Neural cell (in vitro differentiated cells): Measurements from ENCODE around the gene MAML2.

Source experiments
- CTCF ChIP-seq: fragments of 450-650 bp; IDR thresholded peaks from 2 replicates; pipeline ENCODE4 v1.5.1; 2014; ENCODE audit warnings: antibody characterized with exemption, mild to moderate bottlenecking, moderate library complexity; ENCODE audit not compliant: poor library complexity, severe bottlenecking
- EP300 ChIP-seq: fragments of 450-650 bp; conservative IDR thresholded peaks from 2 replicates; pipeline ENCODE4 v1.6.1; 2014; ENCODE audit warnings: antibody characterized with exemption, mild to moderate bottlenecking, moderate library complexity; ENCODE audit not compliant: poor library complexity, severe bottlenecking
- EZH2 ChIP-seq: fragments of 200-600, 300-800 bp; shearing (Covaris generic), sonication (generic); IDR thresholded peaks from 2 replicates; pipeline ENCODE4 v1.6.1; 2014; ENCODE audit warnings: antibody characterized with exemption, low read length, borderline replicate concordance, mild to moderate bottlenecking; ENCODE audit not compliant: insufficient read depth, poor library complexity, severe bottlenecking
- MXI1 ChIP-seq: fragments of 450-650 bp; conservative IDR thresholded peaks from 2 replicates; pipeline ENCODE4 v1.6.1; 2014; ENCODE audit warnings: antibody characterized with exemption, mild to moderate bottlenecking; ENCODE audit not compliant: poor library complexity, severe bottlenecking
- REST ChIP-seq: IDR thresholded peaks from 2 replicates; pipeline ENCODE4 v1.6.1; 2012; ENCODE audit warnings: borderline replicate concordance
- SMC3 ChIP-seq: fragments of 450-650 bp; conservative IDR thresholded peaks from 2 replicates; pipeline ENCODE4 v1.6.1; 2014; ENCODE audit warnings: antibody characterized with exemption, mild to moderate bottlenecking, moderate library complexity; ENCODE audit not compliant: poor library complexity

DNA sequence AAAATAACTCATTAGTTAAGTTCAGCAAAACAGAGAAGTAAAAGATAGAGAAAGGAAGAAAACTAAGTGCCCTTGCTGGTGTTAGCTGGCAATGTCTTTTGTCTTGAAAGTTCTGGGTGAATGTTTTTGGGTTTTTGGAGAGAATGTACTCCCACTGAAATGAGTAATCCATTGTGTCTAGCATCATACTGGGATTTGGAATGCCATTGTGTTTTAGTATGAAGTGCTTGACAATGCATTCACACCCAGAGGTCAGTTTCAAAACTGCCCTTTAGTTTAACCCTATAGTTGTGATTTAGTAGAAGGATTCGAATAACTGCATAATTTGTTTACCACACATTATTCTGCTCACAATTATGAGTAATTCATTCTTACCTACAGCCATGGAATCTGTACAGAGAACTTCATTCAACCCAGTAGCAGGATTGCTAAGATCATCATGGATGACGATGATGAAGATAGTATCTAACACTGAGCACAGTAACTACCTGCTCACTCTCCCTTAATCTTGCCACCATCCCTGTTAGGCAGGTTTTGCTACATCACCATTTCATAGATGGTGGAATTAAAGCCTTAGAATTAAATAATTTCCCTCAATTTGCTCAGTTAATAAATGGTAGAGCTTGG is 33.9 kb downstream of the MAML2 start:
- TF ChIP-seq REST: no peak
- no peak for TF ChIP-seq CTCF
- TF ChIP-seq EZH2: no peak
- TF ChIP-seq SMC3: no peak
- no peak for TF ChIP-seq EP300
- TF ChIP-seq MXI1: no peak
